ENCODE data around the gene RTKN2.

DNA sequence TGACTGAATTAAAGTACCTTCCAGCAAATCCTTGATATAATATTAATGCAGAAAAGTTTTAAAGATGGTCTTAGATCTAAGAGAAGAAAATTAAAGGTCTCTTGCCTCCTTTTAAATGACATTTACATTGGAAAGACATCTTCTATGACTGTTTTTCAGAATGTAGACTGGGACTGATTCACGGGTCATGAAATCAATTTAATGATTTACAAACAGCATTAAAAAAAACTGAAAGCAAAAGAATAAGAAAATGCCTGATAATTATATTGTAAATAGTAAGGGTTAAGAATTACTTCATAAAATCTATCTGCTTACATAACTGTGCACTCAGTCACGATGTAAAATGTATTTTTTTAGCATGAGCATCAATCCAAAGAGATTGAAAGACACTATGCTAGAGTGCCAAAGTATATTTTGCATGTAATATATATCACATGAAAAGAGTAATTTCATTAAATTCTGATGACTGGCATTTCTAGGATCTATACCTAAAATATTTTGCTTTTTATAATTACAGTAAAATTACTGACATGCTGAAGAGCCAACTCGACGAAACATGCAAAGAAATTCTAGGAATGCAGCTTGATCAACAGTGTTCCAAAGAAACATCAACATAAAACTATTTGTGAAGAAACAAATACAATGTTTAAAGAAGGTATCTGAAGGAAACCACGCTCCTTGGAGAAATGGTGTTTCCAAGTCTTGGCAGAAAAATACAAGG, 35.1 kb downstream of the RTKN2 start:
- TF ChIP-seq, protein P1, sequence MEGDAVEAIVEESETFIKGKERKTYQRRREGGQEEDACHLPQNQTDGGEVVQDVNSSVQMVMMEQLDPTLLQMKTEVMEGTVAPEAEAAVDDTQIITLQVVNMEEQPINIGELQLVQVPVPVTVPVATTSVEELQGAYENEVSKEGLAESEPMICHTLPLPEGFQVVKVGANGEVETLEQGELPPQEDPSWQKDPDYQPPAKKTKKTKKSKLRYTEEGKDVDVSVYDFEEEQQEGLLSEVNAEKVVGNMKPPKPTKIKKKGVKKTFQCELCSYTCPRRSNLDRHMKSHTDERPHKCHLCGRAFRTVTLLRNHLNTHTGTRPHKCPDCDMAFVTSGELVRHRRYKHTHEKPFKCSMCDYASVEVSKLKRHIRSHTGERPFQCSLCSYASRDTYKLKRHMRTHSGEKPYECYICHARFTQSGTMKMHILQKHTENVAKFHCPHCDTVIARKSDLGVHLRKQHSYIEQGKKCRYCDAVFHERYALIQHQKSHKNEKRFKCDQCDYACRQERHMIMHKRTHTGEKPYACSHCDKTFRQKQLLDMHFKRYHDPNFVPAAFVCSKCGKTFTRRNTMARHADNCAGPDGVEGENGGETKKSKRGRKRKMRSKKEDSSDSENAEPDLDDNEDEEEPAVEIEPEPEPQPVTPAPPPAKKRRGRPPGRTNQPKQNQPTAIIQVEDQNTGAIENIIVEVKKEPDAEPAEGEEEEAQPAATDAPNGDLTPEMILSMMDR (IDR thresholded peaks at IDR 0.05) = no peak
- TF ChIP-seq POLR2A (IDR thresholded peaks at IDR 0.05) (no peak), EP300 (IDR thresholded peaks at IDR 0.05) (no peak)
